ENCODE data around the gene TVP23A. TPM values are rescaled to one million over a fixed set of nuclear protein-coding genes. Genes with fewer than 3 reads are reported as not detected.

Gene TVP23A
- total RNA-seq, 4 donors from 2014 or later: not detected

DNA sequence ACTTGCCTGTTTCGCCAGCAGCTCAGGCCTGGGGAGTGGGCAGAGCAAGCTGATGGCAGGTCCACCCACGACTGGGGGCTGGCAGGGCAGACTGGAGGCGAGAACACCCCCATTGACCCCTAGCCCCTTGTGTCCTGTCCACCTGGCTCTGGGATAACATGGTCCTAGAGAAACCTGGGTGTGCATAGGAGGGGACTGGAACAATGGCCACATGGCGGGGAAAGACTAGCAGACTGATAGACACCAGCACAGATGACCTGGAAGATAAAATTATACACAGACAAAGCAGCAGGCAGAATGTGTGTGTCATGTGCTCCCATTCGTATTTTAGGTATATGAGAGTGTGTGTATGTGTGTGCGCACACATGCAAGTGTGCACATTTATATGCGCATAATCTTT, 51.5 kb downstream of the TVP23A start:
- DNase-seq: no peak
- peaks cover 0 to 59% of the 10 kb centered on the region in 2 donors for H3K36me3 ChIP-seq
- no peaks in the 10 kb centered on the region for H3K27me3 ChIP-seq
- H3K4me3 ChIP-seq: no peak overlapping the region
- H3K4me1 ChIP-seq: no peaks in the 10 kb centered on the region
- H3K27ac ChIP-seq: no peak overlapping the region
- H3K9me3 ChIP-seq: no peaks in the 10 kb centered on the region
- no peak for ATAC-seq
- intact Hi-C loops (cut with DNase I; ENCODE audit: low total_unique reads) (no loop called here), in situ Hi-C loops (cut with MboI; ENCODE audit: low sequenced_read_pairs in 4 of 4) (no loop called here)
- TF ChIP-seq, protein P1, sequence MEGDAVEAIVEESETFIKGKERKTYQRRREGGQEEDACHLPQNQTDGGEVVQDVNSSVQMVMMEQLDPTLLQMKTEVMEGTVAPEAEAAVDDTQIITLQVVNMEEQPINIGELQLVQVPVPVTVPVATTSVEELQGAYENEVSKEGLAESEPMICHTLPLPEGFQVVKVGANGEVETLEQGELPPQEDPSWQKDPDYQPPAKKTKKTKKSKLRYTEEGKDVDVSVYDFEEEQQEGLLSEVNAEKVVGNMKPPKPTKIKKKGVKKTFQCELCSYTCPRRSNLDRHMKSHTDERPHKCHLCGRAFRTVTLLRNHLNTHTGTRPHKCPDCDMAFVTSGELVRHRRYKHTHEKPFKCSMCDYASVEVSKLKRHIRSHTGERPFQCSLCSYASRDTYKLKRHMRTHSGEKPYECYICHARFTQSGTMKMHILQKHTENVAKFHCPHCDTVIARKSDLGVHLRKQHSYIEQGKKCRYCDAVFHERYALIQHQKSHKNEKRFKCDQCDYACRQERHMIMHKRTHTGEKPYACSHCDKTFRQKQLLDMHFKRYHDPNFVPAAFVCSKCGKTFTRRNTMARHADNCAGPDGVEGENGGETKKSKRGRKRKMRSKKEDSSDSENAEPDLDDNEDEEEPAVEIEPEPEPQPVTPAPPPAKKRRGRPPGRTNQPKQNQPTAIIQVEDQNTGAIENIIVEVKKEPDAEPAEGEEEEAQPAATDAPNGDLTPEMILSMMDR (IDR thresholded peaks at IDR 0.05 in 4 of 5, conservative IDR thresholded peaks at IDR 0.05 in 1 of 5): no peak
- no peak for TF ChIP-seq POLR2A (IDR thresholded peaks at IDR 0.05)

DNA sequence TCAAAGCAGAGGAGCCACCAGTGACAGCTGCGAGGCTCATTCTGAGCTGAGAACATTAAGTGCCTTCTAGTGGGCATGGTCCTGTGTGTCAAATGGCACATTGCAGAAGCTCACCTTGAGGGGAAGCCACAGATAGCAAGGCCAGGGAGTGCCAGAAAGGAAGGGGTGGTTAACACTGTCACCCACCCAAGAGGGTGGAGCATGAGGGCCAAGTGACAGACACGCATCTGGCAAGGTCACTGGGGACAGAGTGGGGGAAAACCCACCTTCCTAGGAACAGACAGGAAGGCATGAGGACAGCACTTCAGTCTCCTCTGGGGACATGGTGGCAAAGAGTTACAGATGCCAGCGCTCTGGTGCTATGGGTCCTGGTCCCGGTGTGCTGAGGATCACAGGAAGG, 52.8 kb downstream of the TVP23A start:
- TF ChIP-seq, protein P1 (IDR thresholded peaks at IDR 0.05 in 4 of 5, conservative IDR thresholded peaks at IDR 0.05 in 1 of 5): no peak
- no peak for TF ChIP-seq POLR2A (IDR thresholded peaks at IDR 0.05)
- intact Hi-C loops (cut with DNase I; ENCODE audit: low total_unique reads): no loop called here
- DNase-seq (no peak), ATAC-seq (no peak)
- Histone ChIP-seq H3K36me3 (peaks cover 0 to 73% of the 10 kb centered on the region in 2 donors), H3K27ac (no peak overlapping the region), H3K4me1 (no peaks in the 10 kb centered on the region), H3K4me3 (no peak overlapping the region), H3K27me3 (no peaks in the 10 kb centered on the region), H3K9me3 (no peaks in the 10 kb centered on the region)
- in situ Hi-C loops (cut with MboI; ENCODE audit: low sequenced_read_pairs in 4 of 4): no loop called here

DNA sequence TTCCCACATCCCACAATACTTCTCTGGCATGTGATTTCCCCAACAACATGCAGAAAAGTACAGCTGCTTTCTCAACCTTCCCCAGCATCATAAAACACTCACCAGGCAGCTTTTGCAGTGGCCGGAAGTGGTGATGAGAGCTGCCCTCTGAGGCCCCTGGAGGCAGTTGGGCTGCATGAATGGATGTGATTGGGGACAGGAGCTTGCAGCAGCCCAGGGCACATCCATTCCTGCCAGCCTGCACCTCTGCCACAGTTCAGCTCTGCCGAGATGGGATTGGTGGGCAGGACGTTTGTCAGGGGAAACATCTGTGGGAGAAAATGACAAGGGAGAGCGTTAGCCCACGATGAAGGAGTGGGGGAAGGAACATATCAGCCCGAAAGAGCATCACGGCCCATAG, 55.1 kb downstream of the TVP23A start:
- in situ Hi-C loops (cut with MboI; ENCODE audit: low sequenced_read_pairs in 4 of 4) (no loop called here), intact Hi-C loops (cut with DNase I; ENCODE audit: low total_unique reads) (no loop called here)
- TF ChIP-seq, protein P1 (IDR thresholded peaks at IDR 0.05 in 4 of 5, conservative IDR thresholded peaks at IDR 0.05 in 1 of 5): no peak
- no peak for TF ChIP-seq POLR2A (IDR thresholded peaks at IDR 0.05)
- no peaks in the 10 kb centered on the region for H3K9me3 ChIP-seq
- ATAC-seq (no peak), DNase-seq (no peak)
- H3K27me3 ChIP-seq: no peaks in the 10 kb centered on the region
- no peaks in the 10 kb centered on the region for H3K4me1 ChIP-seq
- H3K27ac ChIP-seq: no peak overlapping the region
- H3K4me3 ChIP-seq: no peak overlapping the region
- peaks cover 0 to 85% of the 10 kb centered on the region in 2 donors for H3K36me3 ChIP-seq

DNA sequence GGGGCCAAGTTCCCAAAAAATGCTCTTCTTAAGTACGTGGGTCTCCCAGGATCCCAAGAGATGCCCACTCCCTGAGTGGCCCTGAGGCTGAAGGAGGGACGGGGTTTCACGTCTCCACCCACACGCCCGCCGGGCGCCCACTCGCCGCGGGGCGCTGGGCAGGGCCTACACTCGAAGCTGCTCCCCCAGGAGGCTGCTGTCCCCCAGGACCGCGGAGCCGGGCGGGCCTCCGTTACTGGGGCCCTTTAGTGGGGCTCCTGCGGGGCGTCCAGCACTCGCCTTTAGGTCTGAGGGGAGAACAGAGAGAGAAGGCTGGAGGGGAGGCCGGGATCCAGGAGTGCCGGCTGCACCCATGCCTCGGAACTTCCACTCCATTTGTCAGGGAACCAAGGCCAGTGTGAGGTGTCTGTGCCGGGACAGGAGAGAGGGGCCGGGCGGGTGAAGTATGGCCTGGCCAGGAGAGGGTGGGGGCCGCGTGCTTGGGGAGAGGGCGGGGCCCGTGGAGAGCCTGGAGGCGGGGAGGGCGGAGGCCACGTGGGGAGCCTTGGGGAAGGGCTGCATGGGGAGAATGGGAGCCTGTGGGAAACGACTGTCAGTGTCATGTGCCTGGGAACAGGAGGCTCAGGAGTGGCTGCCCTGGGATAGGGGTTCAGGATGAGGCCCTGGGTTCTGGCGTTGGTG, 56.1 kb downstream of the TVP23A start:
- Histone ChIP-seq H3K9me3 (no peaks in the 10 kb centered on the region), H3K4me1 (no peaks in the 10 kb centered on the region), H3K27me3 (no peaks in the 10 kb centered on the region), H3K27ac (no peak overlapping the region), H3K36me3 (peaks cover 0 to 85% of the 10 kb centered on the region in 2 donors), H3K4me3 (no peak overlapping the region)
- DNase-seq: no peak
- in situ Hi-C loops (cut with MboI; ENCODE audit: low sequenced_read_pairs in 4 of 4): no loop called here
- intact Hi-C loops (cut with DNase I; ENCODE audit: low total_unique reads): no loop called here
- no peak for TF ChIP-seq POLR2A (IDR thresholded peaks at IDR 0.05)
- TF ChIP-seq, protein P1 (IDR thresholded peaks at IDR 0.05 in 4 of 5, conservative IDR thresholded peaks at IDR 0.05 in 1 of 5): no peak
- ATAC-seq: no peak

DNA sequence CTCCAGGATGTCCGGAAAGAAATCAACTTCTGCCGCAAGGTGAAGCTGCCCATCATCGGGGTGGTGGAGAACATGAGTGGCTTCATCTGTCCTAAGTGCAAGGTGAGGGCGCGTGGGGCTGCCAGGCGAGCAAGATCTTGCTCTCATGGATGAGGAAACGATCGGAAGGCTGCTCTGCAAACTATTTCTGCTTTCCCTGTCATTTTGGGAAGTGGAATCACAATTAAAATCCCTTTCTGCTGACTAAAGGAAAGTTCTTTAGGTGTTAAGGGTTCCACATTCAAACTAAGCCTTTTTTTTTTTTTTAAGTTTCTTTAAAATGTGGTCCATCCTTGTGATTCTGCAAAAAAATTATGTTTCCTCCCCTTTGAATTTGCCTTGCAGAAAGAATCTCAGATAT, 57.2 kb downstream of the TVP23A start:
- DNase-seq (no peak), ATAC-seq (no peak)
- TF ChIP-seq, protein P1 (IDR thresholded peaks at IDR 0.05 in 4 of 5, conservative IDR thresholded peaks at IDR 0.05 in 1 of 5): no peak
- TF ChIP-seq POLR2A (IDR thresholded peaks at IDR 0.05): no peak
- intact Hi-C loops (cut with DNase I; ENCODE audit: low total_unique reads): no loop called here
- Histone ChIP-seq H3K4me3 (no peak overlapping the region), H3K4me1 (no peaks in the 10 kb centered on the region), H3K9me3 (no peaks in the 10 kb centered on the region), H3K27ac (no peak overlapping the region), H3K36me3 (peaks cover 0 to 92% of the 10 kb centered on the region in 2 donors), H3K27me3 (no peaks in the 10 kb centered on the region)
- in situ Hi-C loops (cut with MboI; ENCODE audit: low sequenced_read_pairs in 4 of 4): no loop called here

Data from gastrocnemius medialis (tissue), 4 donors.